GM18909 (cell line): ENCODE measurements around the gene HIP1R.
A peak's percentile ranks its signal among the peaks of the same experiment; 100 is the strongest.

ENCODE experiments used
- ATAC-seq: cut with Tn5 transposase; IDR thresholded peaks from one replicate; pipeline ENCODE4 v1.9.1; 2021; ENCODE audit warnings: mild to moderate bottlenecking; ENCODE audit not compliant: unreplicated experiment, poor library complexity

HIP1R gene

GRCh38 chr12:122827258-122827657, 8.0 kb upstream of the HIP1R start:
- no peak for ATAC-seq

DNA sequence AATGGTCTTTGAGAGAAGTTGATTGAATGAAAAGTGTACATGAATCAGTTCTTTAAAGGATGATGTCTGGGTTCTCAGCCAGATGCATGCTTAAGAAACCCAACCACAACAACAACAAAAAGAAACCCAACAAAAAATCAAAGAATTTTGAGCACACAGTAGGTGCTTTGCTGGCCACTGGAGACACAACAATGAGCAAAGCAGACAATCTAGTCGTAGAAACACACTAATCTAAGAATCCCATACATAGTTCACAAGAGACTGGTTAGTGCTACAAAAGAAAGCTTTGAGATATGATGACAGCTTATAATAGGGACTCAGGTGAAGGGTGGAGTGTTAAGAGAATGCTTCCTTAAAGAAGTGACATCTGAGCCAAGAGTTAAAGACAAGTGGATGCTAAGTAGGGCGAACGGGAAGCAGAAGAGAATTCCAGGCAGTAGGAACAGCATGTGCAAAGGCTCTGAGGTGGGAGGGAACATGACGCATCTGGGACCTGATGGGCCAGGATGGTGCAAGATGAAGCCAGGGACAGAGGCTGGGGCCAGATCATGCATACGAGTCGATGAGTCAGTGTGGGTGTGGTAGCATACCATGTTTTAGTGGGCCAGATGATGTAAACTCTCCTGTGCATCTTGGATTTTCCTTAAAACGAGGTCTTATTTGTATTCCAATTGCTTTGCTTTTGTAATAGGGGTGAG, 4.6 kb upstream of the HIP1R start:
- ATAC-seq, result no peak

DNA sequence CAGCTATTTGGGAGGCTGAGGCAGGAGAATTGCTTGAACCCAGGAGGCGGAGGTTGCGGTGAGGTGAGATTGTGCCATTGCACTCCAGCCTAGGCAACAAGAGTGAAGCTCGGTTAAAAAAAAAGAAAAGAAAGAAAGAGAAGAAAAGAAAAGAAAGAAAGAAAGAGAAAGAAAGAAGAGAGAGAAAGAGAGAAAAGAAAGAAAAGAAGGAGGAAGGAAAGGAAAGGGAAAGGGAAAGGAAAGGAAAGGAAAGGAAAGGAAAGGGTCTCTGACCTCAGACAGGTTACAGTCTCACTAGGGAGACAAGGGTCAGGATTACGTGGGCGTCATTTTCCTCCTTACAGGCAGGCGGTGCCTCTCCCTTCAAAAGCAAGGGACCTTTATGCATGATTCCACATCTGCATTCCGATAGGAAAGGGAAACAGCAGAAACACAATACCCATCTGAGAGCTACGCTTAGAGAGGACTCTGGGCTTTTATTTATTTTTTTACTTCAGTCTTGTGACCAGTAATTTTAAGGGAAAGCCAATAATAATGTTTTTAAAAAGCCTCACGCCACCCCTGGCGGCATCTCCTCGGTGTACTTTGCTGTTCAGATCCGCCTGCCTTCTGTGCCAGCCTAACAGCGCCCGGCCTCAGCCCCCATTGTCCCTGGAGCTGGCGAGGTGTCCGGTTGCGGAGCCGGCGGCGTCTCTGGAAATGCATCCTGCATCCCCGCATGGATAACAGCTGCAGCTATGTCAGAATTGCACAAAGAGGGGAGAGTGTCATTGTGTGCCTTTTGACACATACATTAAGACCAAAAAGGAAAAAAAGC, 945 bp upstream of the HIP1R start:
- ATAC-seq, result no peak

- peak; percentile 49 for ATAC-seq
Observed at GRCh38 chr12:122835750-122836026, 431 bp downstream of the HIP1R start.

- ATAC-seq, result peak; percentile 46
Observed at GRCh38 chr12:122836027-122836921, 1.0 kb downstream of the HIP1R start.

DNA sequence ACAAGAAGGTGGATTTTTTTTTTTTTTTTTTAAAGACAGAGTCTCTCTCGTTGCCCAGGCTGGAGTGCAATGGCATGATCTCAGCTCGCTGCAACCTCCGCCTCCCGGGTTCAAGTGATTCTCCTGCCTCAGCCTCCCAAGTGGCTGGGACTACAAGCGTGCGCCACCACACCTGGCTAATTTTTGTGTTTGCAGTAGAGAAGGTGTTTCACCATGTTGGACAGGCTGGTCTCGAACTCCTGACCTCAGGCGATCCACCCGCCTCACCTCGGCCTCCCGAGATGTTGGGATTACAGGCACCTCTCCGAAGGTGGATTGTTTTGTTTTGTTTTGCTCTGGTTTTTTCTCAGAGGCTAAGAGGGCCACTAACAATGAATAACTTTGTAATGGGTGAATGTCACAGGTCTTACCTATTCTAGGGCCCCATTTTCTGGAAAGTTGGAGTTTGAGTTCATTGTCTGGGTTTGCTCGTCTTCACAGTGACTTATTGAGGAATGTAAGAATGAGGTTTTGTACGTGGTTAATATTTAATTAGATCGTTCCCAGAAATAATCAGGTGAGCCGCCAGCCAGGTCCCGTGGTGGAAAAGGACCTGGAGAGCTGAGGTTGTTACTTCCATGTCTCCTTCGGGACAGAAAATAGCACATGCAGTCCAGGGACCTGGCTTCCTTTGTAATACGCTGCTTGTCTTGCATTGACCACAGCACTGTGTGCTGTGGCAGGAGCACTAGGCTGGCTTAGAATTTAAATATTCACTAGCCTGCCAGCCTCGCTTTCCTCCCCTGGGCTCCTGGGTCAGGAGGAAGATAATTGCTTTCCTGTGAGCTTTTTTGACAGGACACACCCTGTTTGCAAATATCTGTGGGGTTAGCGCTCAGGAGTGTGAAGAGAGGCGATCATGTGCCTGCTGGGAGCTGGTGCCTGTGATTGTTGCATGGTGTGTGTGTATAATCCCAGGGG, 2.3 kb downstream of the HIP1R start:
- no peak for ATAC-seq

DNA sequence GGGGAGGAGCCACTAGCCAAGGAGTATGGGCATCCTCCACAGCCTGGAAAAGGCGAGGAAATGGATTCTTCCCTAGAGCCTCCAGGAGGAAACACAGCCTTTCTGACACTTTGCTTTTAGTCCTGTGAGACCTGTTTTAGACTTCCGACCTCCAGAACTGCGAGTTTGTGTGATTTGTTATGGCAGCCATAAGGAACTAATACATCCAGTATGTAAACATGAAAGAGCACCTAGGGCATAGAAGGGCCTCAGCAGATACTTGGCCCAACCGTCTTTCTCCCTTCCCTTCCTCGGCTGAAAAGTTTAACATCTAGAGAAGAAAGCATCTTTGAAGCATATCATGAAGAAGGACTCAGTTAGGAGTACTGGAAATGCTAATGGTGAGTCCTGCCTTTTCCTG, 3.6 kb downstream of the HIP1R start:
- ATAC-seq, result no peak

DNA sequence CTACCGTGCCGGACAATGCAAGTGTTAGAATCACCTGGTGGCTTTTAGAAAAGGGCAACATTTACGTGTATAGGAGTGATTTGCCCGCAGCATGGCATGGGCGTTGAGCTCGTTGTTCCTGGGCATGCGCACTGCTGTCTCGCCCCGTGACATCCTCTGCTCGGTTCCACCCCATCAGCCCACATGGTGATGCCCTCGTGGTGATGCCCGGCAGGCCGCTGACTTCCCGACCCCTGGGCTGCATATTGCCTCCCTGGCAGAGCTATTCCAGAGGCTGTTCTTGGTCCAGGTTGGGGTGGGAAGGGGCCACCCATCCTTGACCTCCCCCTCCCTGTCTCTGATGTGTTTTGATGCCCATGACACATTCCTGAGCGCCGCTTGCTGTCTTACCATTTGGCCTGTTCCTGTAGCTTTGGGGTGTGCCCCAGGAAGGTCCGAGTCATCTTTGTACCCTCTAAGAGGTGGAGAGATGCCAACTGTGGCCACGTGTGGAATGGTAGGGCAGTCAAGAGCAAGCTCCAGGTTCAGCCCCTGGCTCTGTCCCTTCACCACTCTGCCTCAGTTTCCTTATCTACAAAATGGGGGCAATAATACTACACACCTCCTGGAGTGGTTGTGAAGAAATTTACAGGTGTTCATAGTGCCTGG, 4.8 kb downstream of the HIP1R start:
- no peak for ATAC-seq

GRCh38 chr12:122840580-122841513, 5.6 kb downstream of the HIP1R start:
- no peak for ATAC-seq

- ATAC-seq, result no peak
Observed at GRCh38 chr12:122841544-122842321, 6.5 kb downstream of the HIP1R start.

DNA sequence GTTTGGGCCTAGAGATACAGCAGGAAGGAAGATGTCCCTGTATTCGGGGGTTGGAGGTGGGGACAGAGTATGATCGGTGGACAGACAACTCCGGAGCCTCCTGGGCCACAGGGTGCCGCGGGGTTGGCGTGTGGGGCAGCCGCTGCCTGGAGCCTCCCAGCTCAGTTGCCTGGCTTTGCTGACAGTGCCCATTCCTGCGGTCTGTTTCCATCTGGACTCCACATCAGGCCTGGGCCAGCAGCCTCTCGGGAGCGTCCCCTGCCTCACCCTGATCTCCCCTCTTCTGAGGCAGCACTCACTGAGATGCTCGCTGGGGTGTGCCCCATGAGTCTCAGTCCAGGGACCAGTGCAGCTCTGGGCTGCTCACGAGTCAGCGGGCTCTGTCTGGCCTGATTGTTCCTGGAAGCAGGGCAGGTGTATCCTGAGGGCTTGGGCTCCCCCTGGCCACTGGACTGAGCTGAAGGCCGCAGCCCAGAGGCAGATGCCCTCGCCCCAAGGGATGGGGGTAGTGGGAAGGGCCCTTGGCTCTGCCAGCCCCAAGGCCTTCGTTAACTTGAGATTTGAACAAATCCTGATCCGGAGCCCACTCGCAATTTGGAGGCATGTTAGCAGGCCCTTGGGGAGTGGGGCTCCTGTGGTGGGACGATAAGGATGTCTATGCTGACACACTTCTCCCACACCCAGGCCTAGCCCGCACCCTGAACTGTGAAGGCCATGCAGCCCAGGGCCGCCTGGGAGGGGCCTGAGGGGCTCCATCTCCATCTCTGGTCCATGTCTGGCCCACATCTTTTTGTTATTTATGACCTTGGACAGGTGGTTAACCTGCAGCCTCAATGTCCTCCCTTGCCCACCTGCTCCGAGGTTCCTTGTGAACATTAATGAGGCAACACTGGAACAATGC, 7.5 kb downstream of the HIP1R start:
- no peak for ATAC-seq

DNA sequence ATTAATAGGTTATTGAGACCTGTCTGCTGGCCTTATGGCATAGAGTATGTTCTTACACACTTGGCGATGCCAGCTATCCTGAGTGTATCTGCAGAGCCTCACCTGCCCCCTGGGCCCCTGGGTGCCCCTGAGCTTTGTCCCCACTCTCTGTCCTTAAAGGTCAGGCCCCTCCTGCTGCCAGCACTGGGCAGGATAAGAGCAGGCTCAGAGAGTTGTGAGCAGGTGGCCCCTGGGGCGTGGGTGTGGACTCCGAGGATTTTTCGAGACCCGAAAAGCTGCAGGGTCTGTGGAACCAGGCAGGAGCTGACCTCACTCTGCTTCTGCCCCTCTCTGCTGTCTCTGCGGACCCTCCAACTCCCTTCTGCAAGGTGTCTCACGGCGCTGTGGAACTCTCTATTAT, 8.2 kb downstream of the HIP1R start:
- no peak for ATAC-seq

DNA sequence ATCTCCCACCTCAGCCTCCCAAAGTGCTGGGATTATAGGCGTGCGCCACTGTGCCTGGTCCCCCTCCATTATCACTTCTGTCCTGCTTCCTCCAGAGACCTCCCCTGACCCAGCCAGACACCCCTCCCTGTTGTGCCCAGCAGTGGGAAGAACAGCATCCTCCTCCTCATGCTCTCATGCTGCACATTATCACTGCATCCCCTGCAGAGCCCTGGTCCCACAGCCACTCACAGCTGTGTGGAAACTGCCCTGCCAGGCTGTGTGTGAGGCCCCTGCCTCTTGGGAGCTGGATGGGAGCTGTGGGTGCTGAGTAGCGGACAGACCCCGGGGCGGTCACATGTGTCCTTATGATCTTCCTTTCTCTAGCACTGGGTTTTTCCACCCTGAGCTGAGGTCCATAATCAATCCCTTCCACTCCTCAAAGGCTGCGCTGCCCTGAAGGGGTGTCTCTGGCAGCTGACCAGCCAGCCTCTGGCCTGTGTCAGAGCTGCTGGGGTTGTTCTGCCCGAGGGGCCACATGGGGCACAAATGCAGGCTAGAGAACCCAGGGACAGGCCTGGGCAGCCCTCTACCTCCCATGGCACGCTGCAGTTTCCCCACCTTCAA, 9.2 kb downstream of the HIP1R start:
- no peak for ATAC-seq

DNA sequence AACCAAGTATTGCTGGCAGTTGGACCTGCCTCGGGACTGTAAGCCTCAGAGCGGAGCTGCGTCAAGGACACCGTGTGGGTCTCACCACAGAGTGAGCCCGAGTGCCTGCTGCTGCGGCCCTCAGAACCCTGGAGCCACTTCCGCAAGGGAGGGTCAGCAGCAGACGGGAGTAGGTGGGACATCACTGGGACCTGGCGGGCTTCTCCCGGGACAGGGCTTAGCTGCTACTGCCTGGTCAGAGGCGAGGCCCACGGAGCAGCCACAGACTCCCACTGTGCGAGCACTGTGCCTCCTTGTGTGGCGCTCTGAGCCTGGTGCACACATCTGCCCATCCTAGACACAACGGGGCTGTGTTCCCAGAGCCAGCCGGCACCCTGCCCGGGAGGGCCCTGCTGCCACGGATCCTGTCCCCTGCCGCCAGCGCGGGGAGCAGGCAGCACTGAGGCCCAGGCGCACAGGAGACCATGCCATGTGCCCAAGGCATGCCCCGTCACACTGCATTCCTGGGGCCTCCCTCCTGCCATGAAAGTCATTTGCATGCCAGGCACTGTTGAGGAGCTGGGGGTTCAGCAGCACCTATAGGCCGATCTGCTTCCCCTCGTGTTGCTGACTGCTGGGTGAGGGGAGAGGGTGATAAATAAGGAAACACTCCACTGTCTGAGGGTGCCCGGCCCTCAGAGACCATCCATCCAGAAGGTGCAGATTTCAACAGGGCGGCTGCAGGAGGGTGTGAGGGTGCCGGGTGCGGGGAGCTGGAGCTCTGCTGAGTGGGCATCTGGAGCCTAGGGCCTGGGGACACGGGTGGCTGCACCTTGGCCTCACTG, 10.0 kb downstream of the HIP1R start:
- ATAC-seq, result no peak

- no peak for ATAC-seq
Observed at GRCh38 chr12:122845865-122846621, 10.8 kb downstream of the HIP1R start.
